H9 (cell line): ENCODE data around the gene UVSSA. TPM values are rescaled to one million over a fixed set of nuclear protein-coding genes. Genes with fewer than 3 reads are reported as not detected.

Experiments
- DNase-seq: peaks from one replicate; pipeline ENCODE4 v3.0.0-alpha.2; 2017
- H2AFZ ChIP-seq: one replicate; pipeline ENCODE4 v1.6.1; 2013; ENCODE audit warnings: mild to moderate bottlenecking, low read length, control low read depth, moderate library complexity
- H2AK5ac ChIP-seq: 2 replicates; pipeline ENCODE4 v1.6.1; 2013; ENCODE audit warnings: low read length, control low read depth, mixed read lengths; ENCODE audit not compliant: insufficient read length
- H2BK120ac ChIP-seq: one replicate; pipeline ENCODE4 v1.6.1; 2013; ENCODE audit warnings: low read depth, mild to moderate bottlenecking, low read length, control low read depth, inconsistent platforms; ENCODE audit not compliant: poor library complexity, severe bottlenecking
- H2BK12ac ChIP-seq: 2 replicates; pipeline ENCODE4 v1.6.1; 2013; ENCODE audit warnings: low read length, control low read depth, mixed read lengths, low read depth; ENCODE audit not compliant: insufficient read length
- H2BK15ac ChIP-seq: 2 replicates; pipeline ENCODE4 v1.6.1; 2013; ENCODE audit warnings: low read depth, low read length, control low read depth
- H2BK20ac ChIP-seq: one replicate; pipeline ENCODE4 v1.6.1; 2013; ENCODE audit warnings: low read depth, mild to moderate bottlenecking, low read length, control low read depth, inconsistent platforms; ENCODE audit not compliant: poor library complexity, severe bottlenecking
- H2BK5ac ChIP-seq: 2 replicates; pipeline ENCODE4 v1.6.1; 2013; ENCODE audit warnings: low read length, control low read depth, mixed read lengths; ENCODE audit not compliant: insufficient read length
- H3K14ac ChIP-seq: 2 replicates; pipeline ENCODE4 v1.6.1; 2013; ENCODE audit warnings: low read length, control low read depth; ENCODE audit not compliant: insufficient read depth
- H3K18ac ChIP-seq: 2 replicates; pipeline ENCODE4 v1.6.1; 2013; ENCODE audit warnings: low read depth, mild to moderate bottlenecking, mixed read lengths, low read length, control low read depth; ENCODE audit not compliant: insufficient read length
- H3K23ac ChIP-seq: 2 replicates; pipeline ENCODE4 v1.6.1; 2013; ENCODE audit warnings: low read length, control low read depth, mixed read lengths, low read depth; ENCODE audit not compliant: insufficient read length
- H3K23me2 ChIP-seq: 2 replicates; pipeline ENCODE4 v1.6.1; 2013; ENCODE audit warnings: low read depth, mild to moderate bottlenecking, mixed read lengths, low read length, control low read depth; ENCODE audit not compliant: insufficient read length, poor library complexity, severe bottlenecking
- H3K27ac ChIP-seq: 2 replicates; pipeline ENCODE4 v1.5.1; 2013; ENCODE audit warnings: low read length, control low read depth, mixed read lengths, low read depth; ENCODE audit not compliant: insufficient read length
- H3K27me3 ChIP-seq: 2 replicates; pipeline ENCODE4 v1.6.1; 2013; ENCODE audit warnings: low read length, control low read depth, inconsistent platforms; ENCODE audit not compliant: insufficient read depth
- H3K4ac ChIP-seq: 2 replicates; pipeline ENCODE4 v1.6.1; 2013; ENCODE audit warnings: low read depth, mild to moderate bottlenecking, control low read depth, inconsistent platforms, low read length, moderate library complexity
- H3K4me1 ChIP-seq: 2 replicates; pipeline ENCODE4 v1.6.1; 2013; ENCODE audit warnings: low read length, control low read depth, inconsistent platforms; ENCODE audit not compliant: insufficient read depth
- H3K4me2 ChIP-seq: 2 replicates; pipeline ENCODE4 v1.6.1; 2013; ENCODE audit warnings: low read length, control low read depth, mixed read lengths; ENCODE audit not compliant: insufficient read length, insufficient read depth
- H3K56ac ChIP-seq: 2 replicates; pipeline ENCODE4 v1.6.1; 2013; ENCODE audit warnings: low read depth, mild to moderate bottlenecking, mixed read lengths, low read length, control low read depth; ENCODE audit not compliant: insufficient read length
- H3K79me1 ChIP-seq: 2 replicates; pipeline ENCODE4 v1.6.1; 2013; ENCODE audit warnings: low read depth, mild to moderate bottlenecking, moderate library complexity, low read length, control low read depth, inconsistent platforms; ENCODE audit not compliant: insufficient read depth, poor library complexity, severe bottlenecking
- H3K79me2 ChIP-seq: 2 replicates; pipeline ENCODE4 v1.6.1; 2013; ENCODE audit warnings: low read length, control low read depth, inconsistent platforms; ENCODE audit not compliant: insufficient read depth
- H3K9ac ChIP-seq: 2 replicates; pipeline ENCODE4 v1.6.1; 2013; ENCODE audit warnings: low read length, control low read depth, mixed read lengths; ENCODE audit not compliant: insufficient read length; ENCODE audit errors: extremely low read depth
- H3K9me3 ChIP-seq: one replicate; pipeline ENCODE4 v1.6.1; 2013; ENCODE audit warnings: low read depth, low read length, inconsistent platforms; ENCODE audit not compliant: control insufficient read depth
- H3T11ph ChIP-seq: one replicate; pipeline ENCODE4 v1.6.1; 2013; ENCODE audit warnings: mild to moderate bottlenecking, low read length, control low read depth, inconsistent platforms
- H4K20me1 ChIP-seq: one replicate; pipeline ENCODE4 v1.6.1; 2013; ENCODE audit not compliant: control insufficient read depth, insufficient read length, insufficient read depth
- H4K5ac ChIP-seq: 2 replicates; pipeline ENCODE4 v1.6.1; 2013; ENCODE audit warnings: low read depth, mild to moderate bottlenecking, mixed read lengths, low read length, control low read depth; ENCODE audit not compliant: insufficient read length
- H4K8ac ChIP-seq: replicated peaks from 2 replicates; pipeline ENCODE4 v1.6.1; 2013; ENCODE audit warnings: low read length, control low read depth, mixed read lengths, low read depth; ENCODE audit not compliant: insufficient read length
- H4K91ac ChIP-seq: 2 replicates; pipeline ENCODE4 v1.6.1; 2013; ENCODE audit warnings: low read depth, mild to moderate bottlenecking, moderate library complexity, mixed read lengths, low read length, control low read depth; ENCODE audit not compliant: insufficient read length
- H3K27ac Mint-ChIP-seq, 3 experiments: 2 replicates in 2 of 3; 3 replicates in 1 of 3; pipeline ENCODE4 v1.8.0; 2020 to 2021; ENCODE audit warnings: mixed read lengths in 3 of 3, mild to moderate bottlenecking in 1 of 3, moderate library complexity in 1 of 3
- H3K27me3 Mint-ChIP-seq: 2 replicates; pipeline ENCODE4 v1.8.0; 2021; ENCODE audit warnings: low read depth, mild to moderate bottlenecking, moderate library complexity, mixed read lengths
- H3K36me3 Mint-ChIP-seq, 3 experiments: 2 replicates in 2 of 3; 3 replicates in 1 of 3; pipeline ENCODE4 v1.8.0; 2020 to 2021; ENCODE audit warnings: low read depth in 3 of 3, mixed read lengths in 3 of 3; ENCODE audit not compliant: insufficient read depth in 1 of 3
- H3K4me1 Mint-ChIP-seq, 2 experiments: 2 replicates each; pipeline ENCODE4 v1.8.0; 2020; ENCODE audit warnings: mixed read lengths in 2 of 2
- H3K4me3 Mint-ChIP-seq, 2 experiments: 2 replicates in 1 of 2; 3 replicates in 1 of 2; pipeline ENCODE4 v1.8.0; 2020 to 2021; ENCODE audit warnings: mild to moderate bottlenecking in 2 of 2, mixed read lengths in 2 of 2, moderate library complexity in 1 of 2
- H3K9me3 Mint-ChIP-seq, 2 experiments: 2 replicates in 1 of 2; 3 replicates in 1 of 2; pipeline ENCODE4 v1.8.0; 2020; ENCODE audit warnings: mild to moderate bottlenecking in 2 of 2, mixed read lengths in 2 of 2, moderate library complexity in 1 of 2
- CTCF ChIP-seq: fragments of 200-600 bp; sonication (generic); conservative IDR thresholded peaks from 3 replicates; pipeline ENCODE4 v1.8.0; 2021; ENCODE audit warnings: antibody characterized with exemption, mild to moderate bottlenecking
- WGBS: extraction: QIAGEN DNeasy Blood & Tissue Kit; methylation state at CpG from one replicate; pipeline ENCODE4 v1.1.7; 2013; ENCODE audit warnings: missing lambda C conversion rate, low lambda C conversion rate, mixed read lengths; ENCODE audit not compliant: insufficient read length; ENCODE audit errors: extremely low coverage; 5-methylcytosine and 5-hydroxymethylcytosine counted together
- total RNA-seq: library from RNA; stranded (reverse); gene quantifications from 2 replicates; pipeline ENCODE4 v1.2.1, GENCODE V29; 2021

UVSSA gene
- total RNA-seq, 1 experiment from 2014 or later: 15.9 TPM

- H3K4me3 Mint-ChIP-seq: no peak overlapping the region; a peak in 1 of 5 replicates
- DNase-seq: no peak
- no peak overlapping the region for H2AFZ ChIP-seq
- no peak overlapping the region for H3K56ac ChIP-seq
- no peak for TF ChIP-seq CTCF
- no peaks in the 10 kb centered on the region for H3K4me1 Mint-ChIP-seq
- no peak overlapping the region for H3K23ac ChIP-seq
- H4K20me1 ChIP-seq: peaks cover under 1% of the 10 kb centered on the region
- H2BK120ac ChIP-seq: no peak overlapping the region
- H3K27me3 Mint-ChIP-seq: no peaks in the 10 kb centered on the region
- no CpG with 5 or more reads among the region's 27 CpGs for WGBS
- H4K8ac ChIP-seq: no peak overlapping the region
- no peak overlapping the region for H2BK20ac ChIP-seq
- H3K9me3 ChIP-seq: no peaks in the 10 kb centered on the region
- H3K27ac Mint-ChIP-seq: no peak overlapping the region; a peak in 1 of 7 replicates
- no peak overlapping the region for H4K5ac ChIP-seq
- H2BK12ac ChIP-seq: no peak overlapping the region
- H3K27ac ChIP-seq: no peak overlapping the region
- peaks cover 54 to 83% (median 72%) of the 10 kb centered on the region in 3 experiments for H3K36me3 Mint-ChIP-seq
- H3K4me1 ChIP-seq: no peaks in the 10 kb centered on the region
- no peak overlapping the region for H2BK15ac ChIP-seq
- peaks cover 3 to 7% of the 10 kb centered on the region in 2 experiments; a peak in 3 of 5 replicates for H3K9me3 Mint-ChIP-seq
- peaks cover 10% of the 10 kb centered on the region for H3K79me1 ChIP-seq
- no peaks in the 10 kb centered on the region for H3K27me3 ChIP-seq
- no peaks in the 10 kb centered on the region; the same call in 1 of the 2 replicates for H3K79me2 ChIP-seq
- H3K18ac ChIP-seq: no peak overlapping the region
- no peak overlapping the region for H3K9ac ChIP-seq
- no peak overlapping the region for H2BK5ac ChIP-seq
- no peak overlapping the region for H3K4ac ChIP-seq
- no peak overlapping the region for H2AK5ac ChIP-seq
- H3K23me2 ChIP-seq: no peaks in the 10 kb centered on the region
- no peak overlapping the region for H3K14ac ChIP-seq
- H3K4me2 ChIP-seq: no peak overlapping the region
- H4K91ac ChIP-seq: no peak overlapping the region
- no peak overlapping the region for H3T11ph ChIP-seq
Observed at GRCh38 chr4:1315836-1316536, 31.0 kb upstream of the UVSSA start.
